Testis (tissue), 3 donors: ENCODE results near the gene ISOC2. TPM values are rescaled to one million over a fixed set of nuclear protein-coding genes. Genes with fewer than 3 reads are reported as not detected.

Source experiments
- DNase-seq: peaks from one replicate; pipeline ENCODE4 v3.0.0-alpha.2; 2019
- H3K27ac ChIP-seq, 2 donors: fragments of 200-600 bp; sonication (generic); one replicate each; pipeline ENCODE4 v1.5.1; 2019
- H3K27me3 ChIP-seq: fragments of 200-600 bp; sonication (generic); one replicate; pipeline ENCODE4 v1.5.1; 2019
- H3K36me3 ChIP-seq: fragments of 200-600 bp; sonication (generic); one replicate; pipeline ENCODE4 v1.5.1; 2017; ENCODE audit warnings: low read depth; ENCODE audit errors: missing control alignments
- H3K4me1 ChIP-seq: fragments of 200-600 bp; sonication (generic); one replicate; pipeline ENCODE4 v1.5.1; 2019
- H3K4me3 ChIP-seq, 2 donors: fragments of 200-600 bp; sonication (generic); one replicate each; pipeline ENCODE4 v1.5.1; 2017 to 2019
- H3K9me3 ChIP-seq: fragments of 200-600 bp; sonication (generic); one replicate; pipeline ENCODE4 v1.5.1; 2017
- POLR2A ChIP-seq: fragments of 450-650 bp; IDR thresholded peaks from one replicate; pipeline ENCODE4 v1.6.1; 2017; ENCODE audit warnings: antibody characterized with exemption, mild to moderate bottlenecking, moderate library complexity
- WGBS, 2 donors: methylation state at CpG; one replicate each; pipeline ENCODE4 v1.1.5; 2018; 5-methylcytosine and 5-hydroxymethylcytosine counted together
- intact Hi-C: fragments of 100-400 bp; cut with DNase I; formaldehyde crosslinking; loops from one replicate; pipeline ENCODE4 v1.15.1; 2023; ENCODE audit warnings: low total_unique reads
- polyA plus RNA-seq: library from polyadenylated mRNA; stranded (reverse); fragments of 350-450 nt; fragmentation: Illumina TruSeq; extraction: RNeasy Lipid Tissue Mini Kit (QIAGEN cat#74804); gene quantifications from one replicate; pipeline ENCODE4 v1.2.3, GENCODE V29; 2014; ENCODE audit warnings: low read depth, low replicate concordance; ENCODE audit not compliant: insufficient read depth
- total RNA-seq, 2 donors: library from RNA; depleted of rRNA; stranded (reverse); fragments of >200 nt; gene quantifications; one replicate each; pipeline ENCODE4 v1.2.3, GENCODE V29; 2016
- TF ChIP-seq, protein P1 (sequence below), 3 experiments: fragments of 450-650 bp in 2 of 3; fragments of 200-600 bp in 1 of 3; sonication (generic) in 1 of 3; IDR thresholded peaks; one replicate each; pipeline ENCODE4 v1.5.1; 2016 to 2019; ENCODE audit warnings: antibody characterized with exemption in 3 of 3, mild to moderate bottlenecking in 2 of 3, moderate library complexity in 1 of 3

Gene ISOC2
- total and polyA plus RNA-seq, 3 donors from 2014 or later: 79.1 to 107 (median 98.5) TPM

DNA sequence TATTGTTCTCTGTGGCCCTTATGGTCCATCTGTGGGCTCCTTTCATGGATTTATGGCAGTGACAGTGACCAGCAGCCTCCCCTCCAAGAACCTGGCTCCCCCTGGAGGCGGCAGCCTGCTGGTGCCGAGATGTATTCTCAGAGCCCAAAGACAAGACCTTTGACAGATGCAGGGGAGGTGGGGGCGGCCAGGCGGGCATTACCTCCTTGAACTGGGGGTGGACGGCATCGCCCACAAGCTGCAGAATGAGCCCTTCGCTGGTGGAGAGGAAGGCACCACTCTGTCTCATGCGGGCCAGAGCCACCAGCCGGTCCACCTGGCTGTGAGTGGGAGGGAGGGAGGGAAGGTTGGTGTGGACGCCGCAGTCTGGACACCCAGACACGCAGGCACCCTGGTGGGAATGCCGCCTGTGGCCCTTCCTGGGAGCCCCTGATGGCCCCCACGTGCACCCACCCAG is 6.6 kb downstream of the ISOC2 start:
- DNase-seq: peak; percentile 71
- TF ChIP-seq, protein P1, sequence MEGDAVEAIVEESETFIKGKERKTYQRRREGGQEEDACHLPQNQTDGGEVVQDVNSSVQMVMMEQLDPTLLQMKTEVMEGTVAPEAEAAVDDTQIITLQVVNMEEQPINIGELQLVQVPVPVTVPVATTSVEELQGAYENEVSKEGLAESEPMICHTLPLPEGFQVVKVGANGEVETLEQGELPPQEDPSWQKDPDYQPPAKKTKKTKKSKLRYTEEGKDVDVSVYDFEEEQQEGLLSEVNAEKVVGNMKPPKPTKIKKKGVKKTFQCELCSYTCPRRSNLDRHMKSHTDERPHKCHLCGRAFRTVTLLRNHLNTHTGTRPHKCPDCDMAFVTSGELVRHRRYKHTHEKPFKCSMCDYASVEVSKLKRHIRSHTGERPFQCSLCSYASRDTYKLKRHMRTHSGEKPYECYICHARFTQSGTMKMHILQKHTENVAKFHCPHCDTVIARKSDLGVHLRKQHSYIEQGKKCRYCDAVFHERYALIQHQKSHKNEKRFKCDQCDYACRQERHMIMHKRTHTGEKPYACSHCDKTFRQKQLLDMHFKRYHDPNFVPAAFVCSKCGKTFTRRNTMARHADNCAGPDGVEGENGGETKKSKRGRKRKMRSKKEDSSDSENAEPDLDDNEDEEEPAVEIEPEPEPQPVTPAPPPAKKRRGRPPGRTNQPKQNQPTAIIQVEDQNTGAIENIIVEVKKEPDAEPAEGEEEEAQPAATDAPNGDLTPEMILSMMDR (IDR thresholded peaks at IDR 0.05): peak; percentile 47 to 61 (median 50)
- TF ChIP-seq POLR2A: no peak
- peaks cover 35% of the 10 kb centered on the region for H3K4me1 ChIP-seq
- H3K27ac ChIP-seq: no peak overlapping the region
- no peak overlapping the region for H3K4me3 ChIP-seq
- H3K27me3 ChIP-seq: no peaks in the 10 kb centered on the region
- intact Hi-C loops: no loop called here
- H3K9me3 ChIP-seq: no peaks in the 10 kb centered on the region
- no peaks in the 10 kb centered on the region for H3K36me3 ChIP-seq
- WGBS, 2 donors: 76 to 92% methylated on average over 2 to 14 of the region's 14 CpGs

DNA sequence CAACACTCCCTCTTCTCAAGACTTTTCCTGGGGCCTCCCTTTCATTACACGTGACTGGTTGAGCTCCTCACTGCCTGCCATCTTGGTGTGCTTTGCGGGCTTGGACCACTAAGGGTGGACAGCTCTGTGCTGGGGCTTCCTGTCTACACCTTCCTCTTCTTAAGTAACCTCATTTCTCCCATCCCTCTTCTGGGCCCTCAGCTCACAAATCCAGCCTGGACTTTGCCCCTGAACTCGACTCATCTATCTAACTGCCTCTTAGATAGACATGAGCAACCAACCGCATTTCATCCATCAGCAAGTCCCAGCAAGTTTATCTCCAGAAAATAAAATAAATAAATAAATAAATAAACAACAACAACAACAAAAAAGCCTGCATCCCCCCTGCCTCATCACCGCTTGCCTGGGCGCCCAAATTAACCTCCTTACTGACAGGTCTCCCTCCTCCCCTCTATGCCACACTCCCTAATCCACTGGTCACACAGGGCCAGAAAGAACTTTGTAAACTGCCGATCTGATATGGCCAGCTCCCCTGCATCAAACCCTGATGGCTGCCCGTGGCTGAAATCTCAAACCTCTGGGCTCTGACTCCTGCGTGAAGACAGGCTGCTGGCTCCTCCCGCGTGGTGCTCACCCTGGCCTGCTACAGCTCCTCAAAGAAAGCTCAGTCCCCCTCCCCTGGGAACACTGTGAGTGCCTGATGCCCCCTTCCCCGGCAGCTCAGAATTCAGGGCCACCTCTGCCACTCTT is 7.8 kb downstream of the ISOC2 start:
- intact Hi-C loops: no loop called here
- peaks cover 26% of the 10 kb centered on the region for H3K4me1 ChIP-seq

DNA sequence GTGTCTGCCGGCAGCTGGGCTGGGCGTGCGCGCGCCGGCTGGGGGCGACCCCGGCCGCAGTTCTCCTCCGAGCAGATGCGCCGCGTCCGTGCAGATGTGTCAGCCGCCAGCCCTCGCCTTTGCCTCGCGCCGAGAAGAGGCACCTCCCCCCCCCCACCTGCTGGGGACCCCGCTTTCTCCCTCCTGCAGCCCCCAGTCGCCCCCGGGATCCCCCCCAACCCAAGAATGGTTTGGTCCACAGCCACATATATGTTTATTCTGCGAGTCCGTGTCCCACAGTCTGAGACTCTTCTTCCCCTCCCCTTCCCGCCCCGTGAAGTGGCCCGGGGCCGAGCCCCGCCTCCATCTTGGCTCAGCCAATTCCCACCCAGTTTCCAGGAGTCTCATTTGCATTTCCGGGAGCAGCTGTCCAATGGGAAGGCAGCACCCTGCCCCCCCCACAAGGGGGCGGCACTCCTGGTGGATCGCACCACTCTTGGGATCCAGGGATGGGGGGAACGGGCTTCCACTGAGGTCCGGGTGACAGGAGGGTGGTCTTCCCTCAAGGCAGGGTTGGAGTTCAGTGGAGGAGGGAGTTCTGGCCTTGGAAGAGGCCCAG is 8.6 kb downstream of the ISOC2 start:
- no peak for TF ChIP-seq POLR2A
- TF ChIP-seq, protein P1 (IDR thresholded peaks at IDR 0.05): peak in 1 of 3 experiments; percentile 9
- 20% methylated on average over 18 to 22 of the region's 34 CpGs for WGBS, 2 donors
- H3K4me3 ChIP-seq: peak overlapping the region in 1 of 2 donors; percentile 6
- DNase-seq: peak; percentile 81
- intact Hi-C loops: no loop called here
- H3K36me3 ChIP-seq: no peaks in the 10 kb centered on the region
- no peak overlapping the region for H3K27ac ChIP-seq
- no peaks in the 10 kb centered on the region for H3K27me3 ChIP-seq
- no peaks in the 10 kb centered on the region for H3K9me3 ChIP-seq
- H3K4me1 ChIP-seq: peaks cover 26% of the 10 kb centered on the region

More for the DNA sequence above, 7.8 kb downstream of the ISOC2 start:
- peak; percentile 61 for DNase-seq
- Histone ChIP-seq H3K27ac (no peak overlapping the region), H3K9me3 (no peaks in the 10 kb centered on the region), H3K36me3 (no peaks in the 10 kb centered on the region), H3K27me3 (no peaks in the 10 kb centered on the region), H3K4me3 (no peak overlapping the region)
- 63 to 70% methylated on average over 8 to 12 of the region's 12 CpGs for WGBS, 2 donors
- TF ChIP-seq, protein P1 (IDR thresholded peaks at IDR 0.05): no peak
- TF ChIP-seq POLR2A: no peak

DNA sequence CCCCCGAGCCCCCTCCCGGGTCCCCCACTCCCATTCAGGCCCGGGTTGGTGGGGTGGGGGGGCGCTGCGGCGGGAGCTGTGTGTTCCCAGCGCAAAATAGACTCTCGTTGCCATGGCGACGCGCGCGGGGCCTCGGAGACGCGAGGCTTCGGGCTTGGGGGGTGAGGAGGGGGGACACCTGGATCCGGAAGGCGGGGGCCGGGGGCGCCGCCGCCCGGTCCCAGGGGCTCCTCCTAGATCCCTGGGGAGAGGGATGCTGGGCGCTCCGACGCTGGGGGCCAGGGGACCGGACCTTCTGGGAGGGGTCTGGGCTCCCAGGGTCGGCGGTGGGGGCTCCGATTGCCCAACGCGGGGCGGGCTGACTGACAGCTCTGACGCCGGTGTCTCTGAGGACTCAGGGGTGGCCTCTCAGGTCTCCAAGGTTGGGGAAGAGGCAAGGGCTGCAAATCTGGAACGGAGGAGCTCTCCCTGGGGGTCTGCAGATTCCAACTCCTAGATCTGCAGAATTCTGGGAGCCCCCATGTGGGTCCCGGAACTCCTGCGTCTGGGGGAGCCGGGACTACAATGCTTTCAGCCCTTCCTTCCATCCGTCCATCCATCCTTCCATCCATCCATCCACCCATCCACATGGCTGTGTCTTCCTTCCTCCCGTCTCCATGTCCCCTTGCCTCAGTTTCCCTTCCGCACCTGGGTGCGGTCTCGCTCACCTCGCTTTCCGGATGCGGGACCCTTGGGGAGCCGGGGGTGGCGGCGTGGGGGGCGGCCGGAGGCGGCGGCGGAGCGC is 9.3 kb downstream of the ISOC2 start:
- Histone ChIP-seq H3K27me3 (no peaks in the 10 kb centered on the region), H3K36me3 (no peaks in the 10 kb centered on the region), H3K27ac (no peak overlapping the region), H3K4me1 (peaks cover 26% of the 10 kb centered on the region), H3K9me3 (no peaks in the 10 kb centered on the region), H3K4me3 (peak overlapping the region; percentile 7 to 39)
- DNase-seq: no peak
- 3% methylated on average over 8 to 53 of the region's 57 CpGs for WGBS, 2 donors
- TF ChIP-seq POLR2A: no peak
- TF ChIP-seq, protein P1 (IDR thresholded peaks at IDR 0.05): no peak
- intact Hi-C loops: no loop called here
